H1 (cell line): ENCODE measurements around the gene OGFOD3. TPM values are rescaled to one million over a fixed set of nuclear protein-coding genes. Genes with fewer than 3 reads are reported as not detected.

ENCODE experiments used
- RAD21 ChIP-seq, 2 experiments: IDR thresholded peaks in 1 of 2; conservative IDR thresholded peaks in 1 of 2; 2 replicates each; pipeline ENCODE4 v1.6.1; 2011; ENCODE audit warnings: low read depth in 2 of 2, low read length in 2 of 2, improper control_type of control experiment in 1 of 2, inconsistent platforms in 1 of 2, mild to moderate bottlenecking in 1 of 2, moderate library complexity in 1 of 2
- RBBP5 ChIP-seq: IDR thresholded peaks from 2 replicates; pipeline ENCODE4 v1.7.1; 2012; ENCODE audit warnings: low read depth, mild to moderate bottlenecking, inconsistent platforms, low read length, moderate library complexity, borderline replicate concordance
- RNF2 ChIP-seq: fragments of 200-900, 300-1000 bp; sonication (generic); IDR thresholded peaks from 2 replicates; pipeline ENCODE4 v1.7.1; 2016; ENCODE audit warnings: borderline replicate concordance, low read depth, mild to moderate bottlenecking, antibody characterized with exemption, low read length; ENCODE audit not compliant: poor library complexity, severe bottlenecking; ENCODE audit errors: missing control alignments
- SIX5 ChIP-seq: IDR thresholded peaks from 2 replicates; pipeline ENCODE4 v1.6.1; 2011; ENCODE audit warnings: mild to moderate bottlenecking, low read depth, low read length
- USF2 ChIP-seq: IDR thresholded peaks from 2 replicates; pipeline ENCODE4 v1.6.1; 2011; ENCODE audit warnings: low read length, improper control_type of control experiment
- polyA plus RNA-seq, 7 experiments: library from polyadenylated mRNA; depleted of rRNA in 3 of 7; stranded (reverse) in 5 of 7; unstranded in 2 of 7; fragments of >200 nt in 5 of 7; fragments of 200-250 nt in 2 of 7; gene quantifications; 1 replicate in 5 of 7; 2 replicates in 1 of 7; 4 replicates in 1 of 7; pipeline versions ENCODE4 v1.2.1 to v1.2.3, GENCODE V29; 2011 to 2013; ENCODE audit warnings: missing spikeins in 2 of 7, mixed read lengths in 2 of 7
- total RNA-seq: library from RNA; stranded (reverse); fragmentation: NEBNext Ultra II Directional; extraction: Animal tissue kit (Norgen Biotek cat#: 25700); gene quantifications from 2 replicates; pipeline ENCODE4 v1.2.1, GENCODE V29; 2021

Gene OGFOD3
- total and polyA plus RNA-seq, 2 of the 8 experiments (the other 6 are each of a cell fraction or from before 2014, with no cell fraction given), result 21.1 to 21.8 TPM

DNA sequence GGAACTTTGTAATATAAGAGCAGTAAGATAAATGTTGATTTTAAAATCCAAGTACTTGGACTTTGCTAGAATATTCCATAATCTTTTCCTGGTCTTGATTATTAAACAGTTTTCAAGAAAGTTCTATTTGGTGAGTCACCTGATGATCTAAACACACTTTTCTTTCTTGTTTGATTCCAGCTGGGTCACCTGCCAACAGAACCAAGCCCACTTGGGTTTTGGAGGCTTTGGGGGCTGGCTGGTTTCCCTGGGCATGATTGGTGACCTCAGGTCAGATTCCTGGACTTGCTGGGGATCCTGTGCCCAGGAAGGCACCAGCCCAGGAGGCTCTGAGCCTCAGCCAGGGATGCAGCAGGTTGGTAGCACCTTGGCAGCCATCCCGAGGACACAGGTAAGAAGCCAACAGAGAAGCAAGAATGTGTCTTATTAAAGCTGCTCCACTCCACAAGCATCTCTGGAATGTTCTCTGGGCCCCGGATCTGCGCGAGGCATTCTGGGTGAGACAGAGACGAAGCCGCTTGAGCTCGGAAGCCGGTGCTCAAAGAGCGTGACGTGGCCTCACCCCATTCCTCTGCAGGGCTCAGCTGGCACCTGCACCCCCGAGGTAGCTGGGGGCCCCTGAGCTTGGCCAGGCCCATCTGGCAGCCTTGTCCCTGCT lies 62.5 kb downstream of the OGFOD3 start (continued):
- TF ChIP-seq USF2 (no peak), RNF2 (no peak), RBBP5 (no peak), SIX5 (no peak), RAD21 (IDR thresholded peaks at IDR 0.05 in 1 of 2, conservative IDR thresholded peaks at IDR 0.05 in 1 of 2; ENCODE audit: low read depth in 2 of 2, low read length in 2 of 2) (no peak)
- TF ChIP-seq, all 59 proteins: peak for 0
